ENCODE measurements around the gene IMMP2L.

GRCh38 chr7:110921595-110922151 lies 640.6 kb downstream of the IMMP2L start:
- TF ChIP-seq CTCF (IDR thresholded peaks at IDR 0.05): no peak
- TF ChIP-seq POLR2AphosphoS5 (IDR thresholded peaks at IDR 0.05; ENCODE audit: low read depth, low read length): no peak
